DND-41 (cell line): ENCODE data around the gene PHF13.

Source experiments
- ATAC-seq: fragments of 200-7000 bp; cut with Tn5 transposase; 3 replicates; pipeline ENCODE4 v1.9.1; 2021; ENCODE audit warnings: low read depth; ENCODE audit not compliant: insufficient read depth
- DNase-seq: peaks from one replicate; pipeline ENCODE4 v3.0.0-alpha.2; 2020
- H2AFZ ChIP-seq: 2 replicates; pipeline ENCODE4 v1.6.0; 2012; ENCODE audit warnings: low read depth, low read length
- H3K27ac ChIP-seq: 2 replicates; pipeline ENCODE4 v1.5.1; 2012; ENCODE audit warnings: low read length, inconsistent platforms
- H3K27me3 ChIP-seq: fragments of 200-600 bp; sonication (generic); 2 replicates; pipeline ENCODE4 v1.6.0; 2012; ENCODE audit warnings: low read length, mild to moderate bottlenecking, inconsistent platforms; ENCODE audit not compliant: insufficient read depth, poor library complexity
- H3K36me3 ChIP-seq: 2 replicates; pipeline ENCODE4 v1.5.1; 2012; ENCODE audit warnings: low read length, inconsistent platforms; ENCODE audit not compliant: insufficient read depth
- H3K4me1 ChIP-seq: 2 replicates; pipeline ENCODE4 v1.5.1; 2012; ENCODE audit warnings: mild to moderate bottlenecking, low read length; ENCODE audit not compliant: insufficient read depth
- H3K4me2 ChIP-seq: 2 replicates; pipeline ENCODE4 v1.6.0; 2012; ENCODE audit warnings: mild to moderate bottlenecking, moderate library complexity, low read length, inconsistent platforms; ENCODE audit not compliant: insufficient read depth
- H3K4me3 ChIP-seq, 2 experiments: fragments of 200-600 bp in 1 of 2; shearing (Covaris generic) in 1 of 2; 2 replicates each; pipeline ENCODE4 v1.5.1; 2012 to 2016; ENCODE audit warnings: inconsistent platforms in 2 of 2, low read length in 2 of 2, mild to moderate bottlenecking in 2 of 2, low read depth in 1 of 2, moderate library complexity in 1 of 2
- H3K79me2 ChIP-seq: 2 replicates; pipeline ENCODE4 v1.6.0; 2012; ENCODE audit warnings: low read length, inconsistent platforms; ENCODE audit not compliant: insufficient read depth
- H3K9ac ChIP-seq: 2 replicates; pipeline ENCODE4 v1.6.0; 2012; ENCODE audit warnings: low read depth, mild to moderate bottlenecking, inconsistent platforms, low read length, moderate library complexity
- H3K9me3 ChIP-seq: 2 replicates; pipeline ENCODE4 v1.5.1; 2012; ENCODE audit warnings: low read length, moderate library complexity, mild to moderate bottlenecking, inconsistent platforms; ENCODE audit not compliant: insufficient read depth, severe bottlenecking
- H4K20me1 ChIP-seq: 2 replicates; pipeline ENCODE4 v1.6.0; 2012; ENCODE audit warnings: low read length; ENCODE audit not compliant: insufficient read depth
- CTCF ChIP-seq: IDR thresholded peaks from 2 replicates; pipeline ENCODE4 v1.5.1; 2012; ENCODE audit warnings: borderline replicate concordance, low read length, moderate library complexity, mild to moderate bottlenecking; ENCODE audit not compliant: poor library complexity, severe bottlenecking; ENCODE audit errors: extremely low read depth
- EZH2 ChIP-seq: IDR thresholded peaks from 3 replicates; pipeline ENCODE4 v1.6.1; 2012; ENCODE audit warnings: borderline replicate concordance, low read depth, mild to moderate bottlenecking, moderate library complexity, low read length, inconsistent platforms; ENCODE audit not compliant: severe bottlenecking

Gene PHF13

GRCh38 chr1:6621429-6622391 lies 8.2 kb downstream of the PHF13 start:
- H3K4me2 ChIP-seq, result no peak overlapping the region
- H3K4me3 ChIP-seq, result no peak overlapping the region
- TF ChIP-seq CTCF (no peak), EZH2 (no peak)
- no peak overlapping the region for H3K9ac ChIP-seq
- H3K79me2 ChIP-seq, result peaks cover 64% of the 10 kb centered on the region
- H3K9me3 ChIP-seq, result no peaks in the 10 kb centered on the region
- H3K4me1 ChIP-seq, result peaks cover 19% of the 10 kb centered on the region
- peaks cover 77% of the 10 kb centered on the region for H3K36me3 ChIP-seq
- DNase-seq, result no peak
- no peak overlapping the region for H3K27ac ChIP-seq
- peaks cover 62% of the 10 kb centered on the region for H4K20me1 ChIP-seq
- no peaks in the 10 kb centered on the region for H3K27me3 ChIP-seq
- no peak overlapping the region for H2AFZ ChIP-seq
- no peak for ATAC-seq

DNA sequence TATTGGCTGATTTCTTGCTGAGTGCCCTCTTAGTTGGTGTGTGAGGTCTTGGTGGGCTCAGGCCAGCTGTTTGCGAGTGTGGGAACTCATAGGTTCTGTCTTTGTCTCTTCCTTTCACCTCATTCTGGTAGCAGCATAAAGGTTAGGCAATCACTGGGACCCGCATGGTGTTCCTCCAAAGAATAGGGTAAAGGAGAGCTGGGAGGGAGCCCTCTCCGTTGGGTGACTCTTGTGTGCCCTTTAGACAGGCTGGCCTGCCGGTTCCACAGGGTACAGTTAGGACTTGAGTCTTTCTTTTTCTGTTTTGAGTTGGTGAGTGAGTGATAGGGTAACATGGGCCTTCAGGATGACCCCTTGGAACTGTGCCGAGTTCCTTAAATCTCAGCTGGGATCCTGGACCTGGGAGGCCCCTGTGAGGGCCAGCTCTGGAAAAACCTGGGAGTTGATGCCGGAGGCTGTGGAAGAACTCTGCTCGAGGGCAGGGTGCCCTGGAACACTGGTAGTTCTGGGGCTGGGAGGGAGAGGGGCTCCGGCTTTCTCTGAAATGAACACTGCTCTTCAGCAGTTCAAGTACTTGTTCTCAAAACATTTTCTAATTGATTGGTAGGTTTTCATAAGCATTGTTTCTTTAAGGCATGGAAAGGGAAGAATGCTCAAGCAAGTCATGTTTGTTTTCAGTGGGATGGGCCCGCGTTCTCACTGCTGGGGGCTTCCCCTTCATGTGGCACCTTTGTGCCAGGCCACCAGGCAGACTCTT lies 9.0 kb downstream of the PHF13 start:
- H3K36me3 ChIP-seq, result peaks cover 78% of the 10 kb centered on the region
- ATAC-seq, result no peak
- H4K20me1 ChIP-seq, result peaks cover 63% of the 10 kb centered on the region
- TF ChIP-seq CTCF, result no peak
- no peak for TF ChIP-seq EZH2
- H3K4me2 ChIP-seq, result no peak overlapping the region
- no peaks in the 10 kb centered on the region for H3K9me3 ChIP-seq
- peaks cover 64% of the 10 kb centered on the region for H3K79me2 ChIP-seq
- no peak overlapping the region for H2AFZ ChIP-seq
- H3K4me1 ChIP-seq, result peaks cover 23% of the 10 kb centered on the region
- no peak overlapping the region for H3K9ac ChIP-seq
- no peak overlapping the region for H3K4me3 ChIP-seq
- H3K27ac ChIP-seq, result no peak overlapping the region
- no peak for DNase-seq
- H3K27me3 ChIP-seq, result no peaks in the 10 kb centered on the region

DNA sequence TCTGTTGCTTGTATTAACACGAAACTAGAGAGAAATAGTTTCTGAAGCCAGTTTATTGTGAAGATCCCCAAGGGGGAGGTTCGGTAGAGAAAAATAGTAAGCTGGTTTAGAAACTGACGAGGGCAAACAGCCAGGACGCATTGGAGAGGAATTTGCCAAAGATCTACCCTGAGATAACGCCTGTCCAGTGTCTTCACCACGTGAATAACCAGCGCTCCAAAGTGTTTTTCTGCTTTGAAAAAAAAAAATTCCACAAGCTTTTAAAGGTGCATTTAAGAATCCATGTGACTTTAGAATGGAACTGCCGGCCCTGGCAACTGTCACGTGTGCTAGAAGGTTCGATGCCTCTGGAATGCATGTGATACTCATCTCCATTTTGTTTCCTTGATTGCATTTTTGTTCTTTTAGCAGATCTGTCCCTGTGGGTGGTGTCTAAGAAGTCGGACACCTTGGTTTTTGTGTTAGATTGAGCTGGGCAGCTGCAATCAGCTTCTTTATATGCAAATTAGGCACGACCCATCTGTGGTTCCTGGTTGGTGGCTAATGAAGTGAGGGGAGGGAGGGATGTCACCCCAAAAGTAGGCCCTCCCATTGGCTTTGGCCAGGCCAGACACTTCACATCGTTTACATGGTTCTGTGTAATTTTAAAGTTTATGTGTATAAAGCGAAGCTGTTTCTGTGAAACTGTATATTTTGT lies 9.9 kb downstream of the PHF13 start:
- Histone ChIP-seq H3K27ac (no peak overlapping the region), H2AFZ (no peak overlapping the region), H3K4me2 (no peak overlapping the region), H3K4me3 (no peak overlapping the region), H3K4me1 (peaks cover 25% of the 10 kb centered on the region), H3K79me2 (peaks cover 64% of the 10 kb centered on the region), H3K9ac (no peak overlapping the region), H3K9me3 (no peaks in the 10 kb centered on the region), H3K27me3 (no peaks in the 10 kb centered on the region), H4K20me1 (peaks cover 63% of the 10 kb centered on the region), H3K36me3 (peaks cover 78% of the 10 kb centered on the region)
- DNase-seq (no peak), ATAC-seq (no peak)
- TF ChIP-seq EZH2 (no peak), CTCF (no peak)
